Stimulated activated naive CD4-positive, alpha-beta T cell (primary cell): Measurements from ENCODE around the gene ZDHHC11B.
"Not testable (repeated sequence)": the region's sequence is repeated elsewhere in the genome, so short reads cannot be mapped to it uniquely, and the experiment has no call there.

Experiments used
- DNase-seq, 6 experiments: peaks; one replicate each; lab custom pipeline; 2025; lab: John Stamatoyannopoulos, UW

ZDHHC11B gene

DNA sequence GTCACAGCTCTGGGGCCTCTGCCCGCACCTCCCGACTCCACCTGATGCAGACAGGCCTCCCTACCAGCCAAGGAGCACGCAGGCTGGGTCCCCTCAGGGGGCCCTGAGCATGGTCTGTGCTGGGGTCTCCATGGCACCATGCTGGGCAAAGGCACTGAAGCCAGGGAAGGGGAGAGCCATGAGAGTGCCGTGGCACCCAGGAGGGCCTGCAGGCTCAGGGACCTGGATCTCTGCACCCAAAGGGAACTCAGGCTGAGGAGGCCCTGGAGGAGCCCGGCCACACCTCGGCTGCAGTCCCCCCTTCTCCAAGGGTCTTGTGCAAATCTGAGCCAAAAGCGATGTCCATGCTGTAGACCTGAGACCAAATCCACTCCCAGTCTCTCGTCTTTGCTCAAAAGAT lies 32.5 kb downstream of the ZDHHC11B start:
- DNase-seq = not testable (repeated sequence)

DNA sequence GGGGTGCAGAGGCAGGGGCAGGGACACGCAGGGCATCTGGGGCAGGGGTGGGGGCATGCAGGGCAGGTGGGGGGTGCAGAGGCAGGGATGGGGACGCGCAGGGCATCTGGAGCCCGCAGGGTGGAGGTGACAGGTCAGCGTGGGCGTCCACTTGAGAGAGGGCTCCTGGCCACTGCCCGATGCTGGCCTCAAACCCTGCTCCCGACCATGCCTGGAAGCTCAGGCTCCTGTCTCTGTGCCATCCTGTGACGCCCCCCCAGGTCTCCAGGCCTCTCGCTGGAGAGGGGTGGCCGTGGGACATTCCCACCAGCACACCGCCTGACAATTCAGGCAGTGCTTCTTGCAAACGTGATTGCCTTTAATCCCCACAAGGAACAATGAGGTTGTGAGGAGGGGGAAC lies 33.0 kb downstream of the ZDHHC11B start:
- DNase-seq = no peak

DNA sequence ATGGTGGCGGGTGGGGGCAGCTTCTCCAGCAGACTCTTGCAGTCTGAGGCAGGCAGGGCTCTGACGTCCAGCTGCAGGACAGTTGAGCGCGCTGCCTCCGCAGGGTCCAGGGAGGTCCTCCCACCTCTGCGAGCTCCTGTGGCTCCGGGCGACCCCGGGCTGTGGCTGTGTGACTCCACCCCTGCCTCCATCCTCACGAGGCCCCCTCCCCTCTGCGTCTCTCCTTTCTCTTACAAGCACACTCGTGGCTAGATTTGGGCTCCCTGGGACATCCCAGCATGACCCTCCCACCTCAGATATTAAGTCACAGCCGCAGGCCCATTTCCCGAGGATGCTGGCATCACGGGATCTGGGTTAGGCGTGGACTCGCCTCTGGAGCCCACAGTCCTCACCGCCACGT lies 34.3 kb downstream of the ZDHHC11B start:
- not testable (repeated sequence) for DNase-seq

DNA sequence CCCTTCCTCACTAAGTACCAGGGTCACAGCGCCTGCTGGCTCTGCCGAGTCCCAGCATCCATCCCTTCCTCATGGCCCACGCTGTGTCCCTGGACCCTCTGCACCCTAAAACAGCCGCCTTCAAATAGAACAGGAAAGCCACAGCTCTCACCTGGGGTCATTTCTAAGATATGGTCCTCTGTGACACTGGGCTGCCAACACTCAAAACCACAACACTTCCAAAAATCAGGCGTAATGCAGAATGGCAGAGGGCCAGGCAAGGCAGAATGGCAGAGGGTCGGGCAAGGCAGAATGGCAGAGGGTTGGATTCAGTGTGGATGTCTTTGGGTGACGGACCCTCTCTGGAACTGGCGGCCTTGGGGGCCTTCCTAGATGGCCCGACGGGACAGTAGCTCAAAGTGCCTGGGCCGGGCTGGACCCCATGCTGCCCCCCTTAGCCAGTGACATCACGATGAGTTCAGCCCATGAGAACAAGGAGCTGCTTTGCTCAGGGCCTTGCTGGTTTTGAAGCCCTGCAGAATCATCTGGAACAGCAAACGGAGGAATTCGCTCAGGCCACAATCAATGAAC lies 35.3 kb downstream of the ZDHHC11B start:
- DNase-seq = no peak

DNA sequence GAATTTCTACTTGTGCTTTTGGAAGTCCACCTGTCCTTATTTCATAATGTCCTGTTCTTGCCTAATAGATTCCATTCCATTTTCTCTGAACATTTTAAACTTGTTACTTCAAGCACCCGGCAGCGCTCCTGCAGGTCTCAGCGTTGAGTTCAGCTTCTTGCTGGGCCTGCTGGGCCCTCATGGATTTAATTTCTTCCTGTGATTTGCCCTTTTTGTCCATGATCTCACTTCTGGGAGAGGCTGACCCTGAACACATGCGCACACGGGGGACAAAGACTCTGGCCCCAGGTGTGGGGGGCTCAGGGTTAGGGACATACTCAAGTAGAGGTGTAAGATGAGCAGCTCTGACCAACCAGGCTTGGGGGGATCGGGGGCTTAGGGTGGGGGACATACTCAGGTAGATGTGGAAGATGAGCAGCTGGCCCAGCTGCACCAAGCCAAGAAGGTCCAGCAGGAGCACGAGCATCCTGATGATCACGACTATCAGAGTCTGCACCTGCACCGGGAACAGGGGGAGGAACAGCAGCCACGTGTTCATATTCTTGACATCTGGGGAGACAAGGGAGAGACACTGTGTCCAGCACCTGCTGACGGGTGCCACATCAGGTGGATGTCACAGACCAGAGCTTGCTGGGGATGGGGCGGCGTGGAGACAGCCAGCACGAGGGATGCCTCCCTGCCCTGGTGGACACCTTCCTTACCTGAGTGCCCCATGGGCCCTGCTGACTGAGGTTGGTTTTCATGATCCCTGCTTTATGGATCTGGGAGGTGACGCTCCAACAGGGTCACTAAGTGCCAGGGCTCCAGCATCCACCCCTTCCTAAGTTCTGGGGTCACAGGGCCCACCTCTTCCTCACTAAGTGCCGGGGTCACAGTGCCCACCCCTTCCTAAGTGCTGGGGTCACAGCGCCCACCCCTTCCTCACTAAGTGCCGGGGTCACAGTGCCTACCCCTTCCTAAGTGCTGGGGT lies 36.2 kb downstream of the ZDHHC11B start:
- DNase-seq = not testable (repeated sequence)

DNA sequence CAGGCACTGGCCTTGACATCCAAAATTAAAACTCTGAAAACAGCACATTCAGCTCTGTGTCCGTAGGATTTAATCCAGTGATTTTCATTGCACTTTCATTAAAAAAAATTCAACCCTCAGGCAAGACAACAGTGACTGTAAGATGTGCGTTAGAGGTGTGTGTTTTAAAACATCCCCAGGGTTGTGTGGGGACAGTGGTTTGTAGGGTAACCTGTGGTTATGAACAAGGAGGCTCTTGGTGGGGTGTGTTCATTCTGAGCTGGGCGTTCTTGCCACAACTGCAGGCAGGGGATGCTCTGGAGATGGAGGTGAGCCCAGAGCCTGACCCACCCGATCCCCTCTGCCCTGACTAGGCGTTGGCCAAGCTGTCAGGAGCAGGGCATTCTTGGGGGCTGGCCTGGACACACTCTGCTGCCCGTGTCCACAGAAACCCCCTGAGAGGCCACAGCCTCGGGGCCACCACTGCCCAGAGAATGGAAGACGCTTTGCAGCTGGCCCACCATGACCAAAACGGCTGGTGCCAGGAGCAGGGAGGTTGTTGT lies 37.2 kb downstream of the ZDHHC11B start:
- not testable (repeated sequence) for DNase-seq

DNA sequence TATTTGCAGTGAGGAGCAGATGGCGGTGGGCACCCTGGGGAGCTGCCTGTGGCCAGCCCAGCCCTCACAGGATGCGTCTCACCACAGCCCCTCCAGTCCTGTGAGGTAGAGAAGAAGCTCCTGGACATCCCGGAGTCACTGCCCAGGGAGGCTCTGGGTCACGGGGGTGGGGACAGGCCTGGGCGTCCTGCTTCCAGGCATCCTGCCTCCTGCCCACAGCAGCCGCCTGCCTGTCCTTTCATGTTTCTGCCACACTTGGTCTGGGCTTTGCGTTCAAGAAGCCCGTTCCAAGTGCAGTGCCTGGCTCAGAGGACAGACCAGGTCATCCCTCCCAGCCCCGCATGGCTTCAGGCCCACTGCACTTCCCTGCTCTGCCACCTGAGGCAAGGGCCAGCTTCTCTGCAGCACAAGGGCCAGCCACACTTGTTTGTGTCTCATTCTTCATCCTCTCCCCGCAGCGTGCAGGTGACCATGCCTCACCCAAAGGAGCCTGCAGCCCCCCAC lies 38.2 kb downstream of the ZDHHC11B start:
- DNase-seq = no peak

DNA sequence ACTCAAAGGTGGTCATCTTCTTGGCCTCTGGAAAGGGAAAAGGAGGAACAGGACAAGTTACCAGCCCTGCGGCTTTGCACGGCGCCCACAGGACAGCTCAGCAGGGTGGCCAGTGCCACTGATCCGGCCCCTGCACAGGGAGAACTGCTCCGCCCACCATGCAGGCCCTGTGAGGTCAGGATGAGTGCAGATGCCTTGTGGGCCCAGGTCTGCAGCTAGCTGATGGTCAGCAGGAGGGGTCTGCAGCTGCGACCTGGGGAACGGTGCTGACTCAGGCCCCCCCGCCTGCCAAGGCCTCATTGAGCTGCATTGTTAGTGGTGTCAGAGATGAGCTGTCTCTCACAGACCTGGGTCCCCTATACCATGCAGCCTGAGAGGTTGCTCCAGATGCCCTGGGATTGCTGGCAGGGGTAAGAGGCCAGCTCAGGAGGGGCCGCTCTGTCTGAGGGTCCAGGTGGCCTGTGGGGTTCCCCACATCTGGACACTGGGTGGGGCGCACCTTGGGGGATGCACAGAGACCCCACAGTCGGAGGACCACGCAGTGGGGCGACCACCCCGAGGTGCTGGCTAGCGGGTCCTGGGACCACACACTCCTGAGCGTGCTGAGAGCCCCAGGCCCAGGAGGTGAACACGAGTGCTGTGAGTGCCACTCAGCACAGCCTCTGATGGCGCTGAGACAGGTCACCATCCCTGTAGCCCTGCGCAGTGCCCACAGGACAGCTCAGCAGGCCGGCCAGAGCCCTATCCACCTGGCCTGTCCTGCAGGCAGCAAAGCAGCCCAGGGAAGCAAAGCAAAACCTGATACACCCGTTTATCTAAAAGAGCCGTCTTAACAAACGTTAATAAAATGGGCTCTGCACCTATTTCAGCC lies 39.0 kb downstream of the ZDHHC11B start:
- DNase-seq = not testable (repeated sequence)

DNA sequence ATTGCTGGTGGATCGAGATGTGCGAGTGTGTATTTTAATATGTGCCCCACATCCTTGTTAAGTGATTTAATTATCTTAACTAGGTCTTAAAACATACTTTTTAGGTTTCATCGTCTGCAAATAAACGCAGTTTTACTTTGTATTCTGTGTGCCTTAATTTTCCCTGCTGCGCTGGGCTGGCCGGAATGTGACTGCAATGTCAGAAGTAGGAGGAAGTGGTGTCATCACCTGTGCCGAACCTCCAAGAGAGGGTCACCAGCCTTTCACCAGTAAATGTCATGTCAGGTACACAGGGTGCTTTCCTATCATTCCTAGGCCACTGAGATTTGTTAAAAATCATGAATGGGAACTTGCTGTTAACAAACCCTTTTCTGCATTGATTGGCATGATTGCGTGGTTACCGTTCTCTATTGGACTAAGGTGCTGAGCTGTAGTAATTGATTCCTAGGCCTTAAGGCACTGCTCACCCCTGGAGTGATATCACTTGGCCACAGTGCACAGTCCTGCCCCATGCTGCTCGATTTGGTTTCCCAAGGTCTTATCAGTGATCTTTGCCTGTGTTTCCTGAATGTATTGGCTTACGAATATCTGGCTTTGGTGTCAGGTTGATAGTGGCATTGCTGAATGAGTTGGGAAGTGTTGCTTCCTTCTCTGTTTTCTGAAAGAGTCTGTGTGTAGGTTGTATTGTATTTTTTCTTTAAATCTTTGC lies 40.7 kb downstream of the ZDHHC11B start:
- not testable (repeated sequence) for DNase-seq

DNA sequence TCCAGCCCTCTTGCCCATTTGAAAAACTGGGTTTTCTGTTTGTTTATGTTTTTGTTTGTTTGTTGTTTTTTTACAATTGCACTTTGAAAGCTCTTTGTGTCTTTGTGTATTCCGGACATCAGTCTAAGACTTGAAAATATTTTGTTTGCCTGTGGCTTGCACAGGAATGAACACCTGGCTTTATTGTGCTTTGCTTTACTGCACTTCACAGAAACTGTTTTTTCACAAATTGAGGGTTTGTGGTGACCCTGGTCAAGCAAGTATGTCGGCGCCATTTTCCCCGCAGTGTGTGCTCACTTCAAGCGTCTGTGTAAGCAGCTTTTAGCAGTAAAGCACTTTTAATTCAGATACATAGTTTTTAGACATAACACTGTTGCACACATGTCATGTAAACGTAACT lies 42.3 kb downstream of the ZDHHC11B start:
- not testable (repeated sequence) for DNase-seq

DNA sequence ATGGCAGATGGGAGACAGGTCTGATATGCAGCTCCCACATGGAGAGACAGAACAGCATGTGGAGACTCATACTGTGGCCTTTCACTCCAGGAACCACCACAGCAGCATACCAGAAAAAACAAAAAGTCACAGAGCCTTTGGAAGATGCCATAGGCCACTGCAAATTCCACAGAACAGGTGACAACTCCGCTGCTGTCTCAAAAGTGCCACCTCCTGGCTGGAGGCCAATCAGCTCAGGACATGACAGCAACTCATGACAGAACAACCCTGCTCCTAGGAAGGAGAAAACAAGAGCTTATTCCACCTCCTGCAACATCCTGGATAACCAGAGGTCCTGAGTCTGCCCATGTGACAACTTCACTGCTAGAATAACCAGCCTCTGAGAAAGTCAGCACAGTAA lies 50.4 kb downstream of the ZDHHC11B start:
- not testable (repeated sequence) for DNase-seq

DNA sequence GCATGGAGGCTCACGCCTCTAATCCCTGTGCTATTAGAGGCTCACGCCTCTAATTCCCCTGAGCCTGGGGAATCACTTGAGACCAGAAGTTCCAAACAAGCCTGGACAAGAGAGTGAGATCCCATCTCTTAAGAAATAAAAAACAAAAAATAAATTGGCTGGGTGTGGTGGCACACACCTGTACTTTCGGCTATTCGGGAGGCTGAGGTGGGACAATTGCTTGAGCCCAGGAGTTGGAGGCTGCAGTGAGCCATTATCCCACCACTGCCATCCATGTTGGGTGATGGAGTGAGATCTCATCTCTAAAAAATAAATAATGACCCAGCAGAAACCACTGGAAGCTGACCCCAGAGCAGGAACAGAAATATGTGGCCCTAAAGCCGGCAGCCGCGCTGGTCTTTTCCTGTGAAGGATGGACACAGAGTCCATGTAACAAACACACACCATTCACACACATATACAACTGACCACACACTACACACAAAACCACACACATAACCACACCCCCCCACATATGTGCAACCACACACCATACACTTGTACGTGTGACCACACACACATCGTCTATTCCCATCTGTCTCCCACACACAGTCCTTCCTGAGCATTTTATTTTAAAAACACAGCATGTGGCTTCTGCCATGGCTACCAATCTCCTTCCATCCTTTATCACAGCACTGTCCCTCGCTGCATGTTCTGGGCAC lies 51.6 kb downstream of the ZDHHC11B start:
- DNase-seq = not testable (repeated sequence)

DNA sequence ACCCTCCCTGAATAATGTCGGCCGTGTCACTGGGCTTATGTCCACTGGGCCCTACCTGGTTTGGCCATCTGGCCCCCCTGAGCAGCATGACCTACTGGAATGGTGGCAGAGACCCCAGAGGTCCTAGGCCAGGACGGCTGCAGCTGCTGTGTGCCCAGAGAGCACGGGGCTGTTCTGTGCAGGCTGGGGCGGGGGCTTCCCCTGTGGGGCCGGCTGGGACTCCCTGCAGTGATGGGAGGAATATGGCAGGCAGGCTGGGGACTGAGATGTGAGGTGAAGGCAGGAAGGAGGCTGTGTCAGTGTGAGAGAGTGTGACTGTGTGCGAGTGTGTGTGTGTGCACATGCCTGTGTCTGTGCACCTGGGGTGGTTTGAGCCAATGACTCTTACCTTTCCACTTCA lies 55.3 kb downstream of the ZDHHC11B start:
- not testable (repeated sequence) for DNase-seq

DNA sequence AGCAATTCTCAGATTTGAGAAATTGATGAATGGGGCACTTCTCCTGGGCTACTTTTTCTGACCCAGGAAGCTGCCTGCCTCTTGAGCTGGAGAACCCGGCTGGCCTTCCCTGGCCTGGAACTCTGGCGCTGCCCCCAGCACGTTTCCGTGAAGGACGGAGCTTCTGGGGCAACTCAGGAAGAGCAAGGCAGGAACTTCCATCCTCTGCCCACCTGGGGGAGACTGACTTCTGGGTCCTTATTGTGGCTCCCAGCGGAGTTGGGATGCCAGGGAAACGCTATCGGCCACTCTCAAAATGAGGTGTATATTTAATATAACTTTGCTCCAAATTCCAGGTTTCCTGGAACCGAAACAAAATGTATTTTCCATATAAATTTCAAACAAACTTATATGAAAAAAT lies 57.4 kb downstream of the ZDHHC11B start:
- not testable (repeated sequence) for DNase-seq

DNA sequence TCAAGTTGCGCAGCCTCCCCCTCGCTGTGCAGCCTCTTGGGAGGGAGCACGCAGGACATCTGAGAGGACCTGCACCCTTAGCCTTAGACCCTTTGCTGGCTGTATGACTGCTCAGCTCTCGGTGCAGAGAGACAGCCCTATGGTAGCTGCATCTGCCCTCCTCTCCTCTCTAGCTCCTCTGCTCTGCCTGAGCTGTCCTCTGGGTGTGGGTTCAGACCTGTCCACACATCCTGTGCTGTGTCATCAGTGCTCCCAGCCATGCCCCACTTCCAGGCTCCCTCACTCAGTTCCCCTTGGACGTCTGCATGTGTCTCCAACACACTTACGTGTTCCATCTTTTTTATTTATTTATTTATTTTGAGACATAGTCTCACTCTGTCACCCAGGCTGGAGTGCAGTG lies 60.7 kb downstream of the ZDHHC11B start:
- DNase-seq = not testable (repeated sequence)

DNA sequence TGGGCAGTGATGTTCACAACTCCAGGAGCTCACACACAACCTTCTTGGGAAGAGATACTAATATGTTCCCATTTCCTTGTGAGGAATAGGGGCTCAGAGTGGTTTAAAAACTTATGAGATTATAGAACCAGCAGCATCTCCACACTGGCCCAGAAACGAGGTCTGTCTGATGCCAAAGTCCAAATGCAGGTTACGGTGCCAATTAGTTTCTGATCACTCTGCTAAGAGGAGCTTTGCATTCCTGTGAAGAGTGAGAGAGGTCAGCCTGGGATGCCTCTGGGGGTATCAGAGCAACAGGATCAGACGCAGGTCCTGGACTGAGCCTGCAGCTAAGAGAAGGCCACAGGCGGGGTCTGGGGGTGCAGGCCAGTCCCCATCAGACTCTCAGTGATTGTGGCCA lies 61.2 kb downstream of the ZDHHC11B start:
- DNase-seq = not testable (repeated sequence)

DNA sequence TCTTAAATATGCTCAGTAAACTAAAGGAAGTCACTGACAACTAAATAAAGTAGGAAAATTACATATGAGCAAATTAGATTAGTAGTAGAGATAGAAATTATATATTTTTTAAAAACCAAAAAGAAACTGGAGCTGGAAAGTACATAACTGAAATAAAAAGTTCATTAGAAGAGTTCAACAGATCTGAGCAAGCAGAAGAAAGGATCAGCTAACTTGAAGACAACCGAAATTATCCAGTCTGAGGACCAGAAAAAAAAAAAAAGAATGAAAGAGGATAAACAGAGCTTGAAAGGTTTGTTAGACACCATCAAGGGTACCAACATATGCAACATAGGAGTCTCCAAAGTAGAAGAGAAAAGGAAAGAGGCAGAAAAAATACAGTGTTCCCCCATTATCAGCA lies 65.2 kb downstream of the ZDHHC11B start:
- not testable (repeated sequence) for DNase-seq

DNA sequence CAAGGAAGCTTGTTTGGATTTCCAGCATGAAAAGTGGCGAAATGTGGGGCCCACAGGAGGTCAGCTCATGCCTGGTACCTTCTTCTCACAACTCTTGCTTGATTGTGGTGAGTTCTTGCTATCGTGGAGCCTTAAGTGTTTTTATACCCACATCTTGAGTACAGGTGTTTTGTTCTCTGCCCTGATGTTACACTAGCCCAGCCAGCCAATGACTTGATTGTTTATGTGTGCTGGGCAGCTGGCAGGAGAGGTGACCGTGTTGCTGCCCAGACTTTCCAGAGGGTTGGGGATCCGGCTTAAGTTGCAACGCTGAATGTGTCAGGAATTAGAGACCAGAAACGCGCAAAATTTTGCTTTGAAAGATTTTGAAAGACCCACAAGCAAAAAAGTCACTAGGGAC lies 67.4 kb downstream of the ZDHHC11B start:
- DNase-seq = no peak

DNA sequence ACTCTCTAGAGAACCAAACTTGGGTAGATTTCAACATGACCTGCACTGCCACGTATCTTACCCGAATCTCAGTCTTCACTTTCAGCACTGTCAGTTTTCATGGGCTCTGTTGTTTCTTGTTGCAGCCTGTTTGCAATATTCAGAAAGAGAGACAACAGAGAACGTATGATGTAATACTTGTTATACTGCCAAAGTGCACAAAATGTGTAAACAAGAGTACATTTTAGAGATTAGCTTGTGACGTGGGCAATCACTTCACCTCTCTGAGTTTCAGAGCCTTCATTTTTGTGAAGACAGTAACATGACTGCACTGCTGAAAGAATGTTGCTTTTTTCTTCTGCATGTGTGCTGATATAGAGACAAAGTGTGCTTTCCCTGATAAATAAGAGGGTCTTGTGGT lies 67.8 kb downstream of the ZDHHC11B start:
- not testable (repeated sequence) for DNase-seq

DNA sequence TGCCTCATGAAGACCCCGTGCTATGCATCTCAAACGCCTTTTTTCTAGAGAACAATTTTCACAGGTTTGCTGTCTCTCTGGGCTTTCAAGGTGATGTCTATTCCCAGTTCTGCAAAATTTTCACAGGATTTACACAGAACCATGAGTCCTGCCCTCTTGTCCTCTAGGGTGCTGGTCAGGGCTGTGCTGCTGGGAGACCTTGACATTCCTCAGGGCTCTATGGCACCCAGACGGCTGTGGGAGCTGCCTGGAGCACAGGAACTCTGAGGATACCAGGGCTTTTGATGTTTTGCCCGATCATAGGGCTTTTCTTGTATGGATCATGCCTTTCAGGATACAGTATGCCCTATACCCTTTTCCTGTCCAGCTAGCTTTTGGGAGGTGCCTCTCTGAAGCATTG lies 68.9 kb downstream of the ZDHHC11B start:
- not testable (repeated sequence) for DNase-seq
